Stimulated activated CD8-positive, alpha-beta memory T cell treated with anti-CD3 and anti-CD28 coated beads, Interleukin-15, amount 100 ng/mL, for 4 hours (primary cell): ENCODE measurements around the gene VDAC1.

ENCODE experiments used
- DNase-seq, 2 donors: peaks; one replicate each; pipeline ENCODE4 v3.0.0-alpha.2; 2020; ENCODE audit warnings: low read depth in 2 of 2

VDAC1 gene

DNA sequence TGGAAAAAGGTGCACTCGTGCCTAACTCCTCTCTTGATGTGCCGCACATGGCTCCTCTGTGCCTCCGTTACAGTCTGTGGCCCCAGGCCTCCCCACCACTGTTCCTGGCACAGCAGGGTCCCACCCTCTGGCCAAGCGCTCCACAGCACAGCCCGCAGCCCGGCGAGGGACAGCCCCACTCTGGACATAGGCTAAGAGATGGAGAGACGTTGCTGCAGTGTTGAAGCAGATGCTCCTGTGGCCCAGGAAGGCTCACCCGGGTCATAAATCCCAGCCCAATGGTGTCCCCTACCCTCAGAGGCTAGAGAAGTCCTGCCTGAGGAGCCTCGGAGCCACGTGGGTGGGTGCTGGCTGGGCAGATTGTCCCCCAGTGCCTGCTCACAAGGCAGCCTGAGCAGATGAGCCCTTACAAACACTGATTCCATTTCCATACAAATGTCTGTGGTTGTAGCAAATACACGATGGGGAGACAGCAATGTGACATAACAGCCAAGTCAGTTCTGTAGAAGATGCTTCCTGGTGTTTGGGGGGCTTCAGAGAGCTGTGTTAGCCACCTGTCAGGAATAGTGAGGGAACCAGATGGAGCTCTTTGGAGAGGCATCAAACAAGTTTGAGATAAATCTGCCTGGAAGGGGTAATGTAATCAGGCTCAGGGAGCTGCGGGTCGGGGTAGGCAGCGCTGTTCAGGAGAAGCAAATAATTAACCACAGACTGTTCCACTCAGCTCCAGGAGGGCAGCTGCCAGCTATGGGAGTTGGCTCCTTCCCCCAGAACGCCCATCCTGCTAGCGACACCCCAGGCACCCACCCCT is 78.1 kb downstream of the VDAC1 start:
- DNase-seq = no peak

DNA sequence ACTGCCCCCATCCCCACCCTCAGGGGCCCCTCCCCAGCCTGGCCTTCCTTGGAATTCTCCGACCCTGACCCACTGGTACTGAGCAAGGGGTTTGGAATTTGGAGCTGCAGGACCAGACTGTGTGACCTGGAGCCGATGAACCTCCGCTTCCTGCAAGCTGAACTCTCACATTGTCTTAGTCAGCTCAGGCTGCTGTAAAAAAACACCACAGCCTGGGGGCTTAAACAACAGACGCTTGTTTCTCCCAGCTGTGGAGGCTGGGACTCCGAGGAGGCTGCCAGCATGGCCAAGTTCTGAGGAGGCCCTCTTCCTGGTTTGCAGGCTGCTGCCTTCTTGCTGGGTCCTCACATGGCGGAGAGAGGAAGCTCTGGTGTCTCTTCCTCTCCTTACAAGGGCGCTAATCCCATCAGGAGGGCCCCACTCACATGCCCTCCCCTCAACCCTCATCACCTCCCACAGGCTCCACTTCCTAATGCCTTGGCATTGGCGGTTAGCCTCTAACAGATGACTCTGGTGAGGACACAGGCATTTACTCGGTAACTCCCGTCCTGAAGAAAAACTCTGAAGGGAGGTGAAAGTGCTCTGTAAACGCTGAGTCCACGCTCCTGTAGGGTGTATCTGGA is 78.8 kb downstream of the VDAC1 start:
- DNase-seq = no peak

DNA sequence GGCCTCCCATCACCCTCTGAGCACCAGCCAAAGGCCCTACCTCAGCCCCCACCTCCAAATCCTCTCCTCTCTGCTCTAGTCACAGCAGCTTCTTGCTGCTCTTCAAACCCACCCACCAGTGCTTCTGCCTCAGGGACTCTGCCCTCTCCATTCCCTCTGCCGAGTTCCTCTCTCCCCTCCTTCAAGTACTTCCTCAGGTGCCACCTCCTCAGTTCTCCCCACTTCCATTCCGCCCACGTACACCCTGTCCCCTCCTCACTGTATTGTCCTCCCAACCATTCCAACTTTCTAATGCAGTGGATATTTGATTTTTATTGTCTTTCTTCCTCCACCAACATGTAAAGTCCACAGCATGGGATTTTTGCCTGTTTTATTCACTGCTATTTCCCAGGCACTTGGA is 79.5 kb downstream of the VDAC1 start:
- no peak for DNase-seq

DNA sequence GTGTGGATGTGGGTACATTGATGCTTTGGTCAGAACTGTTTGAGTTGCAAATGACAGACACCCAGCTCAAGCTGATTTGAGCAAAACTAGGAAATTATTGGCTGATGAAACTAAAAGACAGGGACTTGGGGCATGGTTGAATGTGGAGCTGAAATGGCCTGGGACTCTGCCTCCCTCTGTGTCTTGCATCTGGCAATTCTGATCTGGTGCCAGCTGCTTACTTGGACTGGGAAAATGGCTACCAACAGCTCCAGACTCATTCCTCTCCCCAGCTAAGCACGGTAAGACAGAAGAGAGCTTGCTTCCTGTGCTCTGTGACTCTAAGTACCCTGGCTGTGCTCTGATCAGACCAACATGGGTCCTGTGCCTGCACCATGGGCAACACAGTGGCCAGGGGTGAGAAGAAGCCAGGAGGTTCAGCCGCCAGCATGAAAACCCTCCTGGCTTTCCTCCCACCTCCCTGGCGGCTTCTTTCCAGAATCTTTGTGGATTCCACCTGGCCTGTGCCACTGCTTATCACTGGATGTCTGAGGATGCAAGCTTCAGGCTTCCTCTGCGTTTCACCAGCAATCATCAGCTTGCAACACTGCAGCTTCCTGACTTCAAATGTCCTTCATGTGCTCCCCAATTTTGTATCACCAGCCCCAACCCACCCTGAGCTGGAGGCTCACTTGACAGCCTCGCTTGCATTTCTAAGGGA is 80.4 kb downstream of the VDAC1 start:
- DNase-seq = no peak

DNA sequence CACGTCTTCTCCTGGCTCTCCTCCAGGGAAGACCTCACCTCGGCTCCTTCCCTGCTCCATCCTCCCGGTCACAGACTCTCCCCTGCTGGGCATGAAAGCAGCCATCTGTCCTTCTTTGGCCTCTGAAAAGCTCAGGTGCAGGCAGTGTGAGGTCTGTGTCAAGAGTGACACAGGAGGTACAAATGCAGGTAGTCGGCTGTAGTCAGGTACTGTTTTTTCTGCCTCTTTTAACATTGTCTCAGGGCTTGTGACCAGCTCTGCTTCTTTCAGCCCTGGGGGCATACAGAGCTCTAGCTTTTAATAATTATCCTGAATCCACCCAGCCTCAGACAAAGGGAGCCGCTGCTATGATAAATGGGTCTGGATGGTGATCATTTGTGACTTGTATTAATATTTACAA is 82.8 kb downstream of the VDAC1 start:
- no peak for DNase-seq
